Smooth muscle cell (in vitro differentiated cells): ENCODE measurements around the gene EIF4A2. TPM values are rescaled to one million over a fixed set of nuclear protein-coding genes. Genes with fewer than 3 reads are reported as not detected.
"Not testable (repeated sequence)": the region's sequence is repeated elsewhere in the genome, so short reads cannot be mapped to it uniquely, and the experiment has no call there.

Experiments
- DNase-seq: peaks from one replicate; lab custom pipeline; 2025; ENCODE audit not compliant: unreplicated experiment; lab: John Stamatoyannopoulos, UW
- H2AFZ ChIP-seq: fragments of 200-600 bp; sonication (generic); 2 replicates; pipeline ENCODE4 v1.6.0; 2016; ENCODE audit warnings: antibody characterized with exemption, low read depth, mild to moderate bottlenecking
- H3F3A ChIP-seq: fragments of 200-600 bp; sonication (generic); 2 replicates; pipeline ENCODE4 v1.6.0; 2017; ENCODE audit warnings: antibody characterized with exemption, low read depth
- H3K27ac ChIP-seq: fragments of 200-600 bp; sonication (generic); 2 replicates; pipeline ENCODE4 v1.5.1; 2016; ENCODE audit warnings: low read depth, mild to moderate bottlenecking
- H3K27me3 ChIP-seq: fragments of 200-600 bp; sonication (generic); 2 replicates; pipeline ENCODE4 v1.6.1; 2016; ENCODE audit warnings: low read depth, mild to moderate bottlenecking
- H3K36me3 ChIP-seq: fragments of 200-600 bp; sonication (generic); 2 replicates; pipeline ENCODE4 v1.5.1; 2016; ENCODE audit warnings: low read depth
- H3K4me1 ChIP-seq: fragments of 200-600 bp; sonication (generic); 2 replicates; pipeline ENCODE4 v1.5.1; 2016; ENCODE audit warnings: low read depth
- H3K4me2 ChIP-seq: fragments of 200-600 bp; sonication (generic); 2 replicates; pipeline ENCODE4 v1.6.0; 2016; ENCODE audit warnings: mild to moderate bottlenecking
- H3K4me3 ChIP-seq: fragments of 200-600 bp; sonication (generic); 2 replicates; pipeline ENCODE4 v1.5.1; 2016; ENCODE audit warnings: mild to moderate bottlenecking
- H3K79me2 ChIP-seq: fragments of 200-600 bp; sonication (generic); 2 replicates; pipeline ENCODE4 v1.6.0; 2016; ENCODE audit warnings: low read depth, mild to moderate bottlenecking
- H3K9ac ChIP-seq: fragments of 200-600 bp; sonication (generic); 2 replicates; pipeline ENCODE4 v1.6.0; 2016; ENCODE audit warnings: low read depth
- H3K9me3 ChIP-seq: fragments of 200-600 bp; sonication (generic); replicated peaks from 2 replicates; pipeline ENCODE4 v1.5.1; 2016; ENCODE audit warnings: low read depth
- H4K20me1 ChIP-seq: fragments of 200-600 bp; sonication (generic); 2 replicates; pipeline ENCODE4 v1.6.0; 2016; ENCODE audit warnings: low read depth
- WGBS: methylation state at CpG from one replicate; pipeline ENCODE4 v1.1.7; 2016; ENCODE audit warnings: low lambda C conversion rate; 5-methylcytosine and 5-hydroxymethylcytosine counted together
- polyA plus RNA-seq: library from polyadenylated mRNA; unstranded; fragments of >200 nt; fragmentation: Nextera tagmentation; extraction: Ambion mirVana; gene quantifications from 2 replicates; pipeline ENCODE4 v1.2.1, GENCODE V29; 2016
- total RNA-seq: library from RNA; depleted of rRNA; stranded (reverse); fragments of >200 nt; gene quantifications from 2 replicates; pipeline ENCODE4 v1.2.3, GENCODE V29; 2014
- TF ChIP-seq, protein P1 (sequence below): fragments of 200-600 bp; sonication (generic); IDR thresholded peaks from 2 replicates; pipeline ENCODE4 v1.5.1; 2017; ENCODE audit warnings: borderline replicate concordance, mild to moderate bottlenecking, antibody characterized with exemption; ENCODE audit not compliant: insufficient read depth, poor library complexity, severe bottlenecking

EIF4A2 gene
- total and polyA plus RNA-seq, 2 experiments from 2014 or later, result 94.8 to 438 TPM

DNA sequence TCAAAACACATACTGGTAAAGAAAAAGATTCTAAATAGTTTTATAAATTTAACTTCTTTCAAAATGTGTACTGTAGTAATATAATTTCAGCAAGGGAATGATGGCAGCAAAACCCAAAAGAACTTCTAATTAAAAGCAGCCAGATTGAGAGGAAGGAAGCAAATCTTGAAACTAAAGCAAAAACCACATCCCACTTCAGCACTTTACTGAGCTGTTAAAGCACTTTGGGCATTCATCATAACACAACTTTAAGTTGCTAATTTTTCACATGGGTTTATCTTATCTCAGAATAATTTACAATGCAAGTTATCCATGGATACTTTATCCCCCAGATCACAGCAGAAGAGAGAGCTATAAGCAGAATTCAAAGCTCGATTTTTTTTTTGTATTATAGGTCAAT is 16.9 kb downstream of the EIF4A2 start:
- H3K4me3 ChIP-seq, result no peak overlapping the region
- WGBS, result 90% methylated on average over 1 of the region's 1 CpG
- H3K9me3 ChIP-seq, result no peaks in the 10 kb centered on the region
- peaks cover 14% of the 10 kb centered on the region for H3K79me2 ChIP-seq
- no peak overlapping the region for H3K4me2 ChIP-seq
- H2AFZ ChIP-seq, result no peak overlapping the region
- DNase-seq, result no peak
- TF ChIP-seq, protein P1, sequence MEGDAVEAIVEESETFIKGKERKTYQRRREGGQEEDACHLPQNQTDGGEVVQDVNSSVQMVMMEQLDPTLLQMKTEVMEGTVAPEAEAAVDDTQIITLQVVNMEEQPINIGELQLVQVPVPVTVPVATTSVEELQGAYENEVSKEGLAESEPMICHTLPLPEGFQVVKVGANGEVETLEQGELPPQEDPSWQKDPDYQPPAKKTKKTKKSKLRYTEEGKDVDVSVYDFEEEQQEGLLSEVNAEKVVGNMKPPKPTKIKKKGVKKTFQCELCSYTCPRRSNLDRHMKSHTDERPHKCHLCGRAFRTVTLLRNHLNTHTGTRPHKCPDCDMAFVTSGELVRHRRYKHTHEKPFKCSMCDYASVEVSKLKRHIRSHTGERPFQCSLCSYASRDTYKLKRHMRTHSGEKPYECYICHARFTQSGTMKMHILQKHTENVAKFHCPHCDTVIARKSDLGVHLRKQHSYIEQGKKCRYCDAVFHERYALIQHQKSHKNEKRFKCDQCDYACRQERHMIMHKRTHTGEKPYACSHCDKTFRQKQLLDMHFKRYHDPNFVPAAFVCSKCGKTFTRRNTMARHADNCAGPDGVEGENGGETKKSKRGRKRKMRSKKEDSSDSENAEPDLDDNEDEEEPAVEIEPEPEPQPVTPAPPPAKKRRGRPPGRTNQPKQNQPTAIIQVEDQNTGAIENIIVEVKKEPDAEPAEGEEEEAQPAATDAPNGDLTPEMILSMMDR, result no peak
- H3F3A ChIP-seq, result no peaks in the 10 kb centered on the region
- no peaks in the 10 kb centered on the region for H4K20me1 ChIP-seq
- no peaks in the 10 kb centered on the region for H3K27me3 ChIP-seq
- H3K4me1 ChIP-seq, result peaks cover 6% of the 10 kb centered on the region
- H3K9ac ChIP-seq, result no peak overlapping the region
- H3K36me3 ChIP-seq, result peaks cover 22% of the 10 kb centered on the region
- no peak overlapping the region for H3K27ac ChIP-seq

DNA sequence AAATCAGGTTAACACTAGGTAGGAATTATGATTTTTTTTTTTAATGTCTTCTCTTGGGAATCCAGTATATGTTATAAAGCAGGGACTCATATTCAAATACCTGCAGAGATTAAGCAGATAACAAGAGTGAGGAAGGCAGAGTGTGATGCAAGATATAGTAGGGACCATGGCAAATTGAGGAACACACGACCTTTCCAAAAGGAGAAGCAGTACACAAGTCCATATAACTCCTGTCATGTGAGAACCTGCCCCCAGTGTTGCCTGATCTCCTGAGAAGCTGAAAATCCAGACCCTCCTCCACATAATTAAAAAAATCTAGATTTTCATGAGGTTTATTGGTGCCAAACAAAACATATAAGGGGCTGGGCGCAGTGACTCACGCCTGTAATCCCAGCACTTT is 19.3 kb downstream of the EIF4A2 start:
- Histone ChIP-seq H3K79me2 (peaks cover 21% of the 10 kb centered on the region), H4K20me1 (no peaks in the 10 kb centered on the region), H2AFZ (no peak overlapping the region), H3K27ac (no peak overlapping the region), H3K36me3 (peaks cover 15% of the 10 kb centered on the region), H3K27me3 (no peaks in the 10 kb centered on the region), H3K9me3 (no peaks in the 10 kb centered on the region), H3K4me3 (no peak overlapping the region), H3K9ac (no peak overlapping the region), H3K4me1 (peaks cover 21% of the 10 kb centered on the region), H3F3A (no peaks in the 10 kb centered on the region), H3K4me2 (no peak overlapping the region)
- TF ChIP-seq, protein P1, result no peak
- WGBS, result 96% methylated on average over 3 of the region's 3 CpGs
- DNase-seq, result no peak

DNA sequence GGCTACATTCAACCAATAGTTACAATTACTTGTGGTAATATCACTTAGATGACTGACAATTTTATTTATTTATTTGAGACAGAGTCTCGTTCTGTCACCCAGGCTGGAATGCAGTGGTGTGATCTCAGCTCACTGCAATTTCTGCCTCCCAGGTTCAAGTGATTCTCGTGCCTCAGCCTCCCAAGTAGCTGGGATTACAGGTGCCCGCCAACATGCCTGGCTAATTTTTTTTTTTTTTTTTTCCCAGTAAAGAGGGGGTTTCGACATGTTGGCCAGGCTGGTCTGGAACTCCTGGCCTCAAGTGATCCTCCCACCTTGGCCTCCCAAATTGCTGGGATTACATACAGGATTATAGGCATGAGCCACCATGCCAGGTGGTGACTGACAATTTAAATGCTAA is 20.1 kb downstream of the EIF4A2 start:
- not testable (repeated sequence) for H3F3A ChIP-seq, H4K20me1 ChIP-seq, H2AFZ ChIP-seq, H3K9me3 ChIP-seq, H3K27me3 ChIP-seq, H3K4me2 ChIP-seq, DNase-seq, H3K9ac ChIP-seq, H3K4me3 ChIP-seq, H3K27ac ChIP-seq
- Histone ChIP-seq H3K4me1 (peaks cover 21% of the 10 kb centered on the region), H3K79me2 (peaks cover 21% of the 10 kb centered on the region), H3K36me3 (peaks cover 15% of the 10 kb centered on the region)
- WGBS, result 94% methylated on average over 4 of the region's 4 CpGs

DNA sequence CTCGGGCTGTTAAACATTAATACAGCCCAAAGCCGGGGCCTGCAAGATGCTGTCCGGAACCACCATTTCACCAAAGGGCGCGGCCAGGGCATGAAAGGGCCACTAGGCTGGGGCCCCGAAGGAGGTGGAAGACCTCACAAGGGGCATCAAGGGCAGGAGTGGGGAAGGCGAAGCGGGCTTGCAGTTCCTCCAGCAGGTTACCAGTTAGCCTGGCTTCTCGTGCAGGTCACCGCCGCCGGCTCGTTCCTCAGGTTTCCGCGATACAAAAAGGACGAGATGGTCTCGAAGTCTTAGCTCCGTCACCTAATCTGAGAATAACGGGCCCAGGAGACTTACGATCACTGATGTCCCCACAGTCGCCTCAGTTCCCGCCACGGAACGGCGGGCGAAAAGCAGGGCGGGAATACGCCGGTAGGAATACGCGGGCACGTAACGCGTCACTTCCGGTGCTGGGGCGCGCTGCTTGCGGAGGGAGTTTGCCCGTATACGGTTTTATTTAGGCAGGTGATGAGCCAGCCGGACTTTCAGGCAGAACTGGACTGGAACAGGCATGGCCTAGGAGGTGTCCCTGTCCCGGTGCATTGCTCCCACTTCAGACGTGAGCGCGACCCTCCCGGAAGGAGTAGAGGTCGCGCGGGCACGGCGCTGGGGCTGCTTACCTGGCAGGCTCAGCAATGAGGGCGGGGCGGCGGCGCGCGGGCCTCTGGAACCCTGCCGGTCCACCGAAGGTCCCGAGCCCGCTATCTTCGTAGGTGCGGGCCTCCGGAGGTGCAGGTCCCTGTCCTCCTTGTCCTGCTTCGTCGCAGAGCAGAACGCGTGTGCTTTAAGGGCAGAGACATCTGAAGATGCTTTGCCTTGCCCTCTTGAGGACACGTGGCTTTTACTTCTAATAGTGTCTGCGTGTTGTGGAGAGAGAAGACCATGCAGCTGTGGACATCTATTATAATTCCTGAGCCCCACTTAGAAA is 23.0 kb downstream of the EIF4A2 start, which contains the start of gene RFC4:
Gene RFC4 (minus strand): TSS at position 394 of the 967 bp plus-strand sequence. CDS start 1,769 bp downstream, outside the sequence.
- DNase-seq, result peak; percentile 20
- no peaks in the 10 kb centered on the region for H3F3A ChIP-seq
- H3K4me3 ChIP-seq, result peak within 1 kb of the TSS; percentile 72
- H3K27me3 ChIP-seq, result no peaks in the 10 kb centered on the region
- H4K20me1 ChIP-seq, result no peaks in the 10 kb centered on the region
- peak within 1 kb of the TSS; percentile 37 for H3K27ac ChIP-seq
- H3K79me2 ChIP-seq, result peaks cover 16% of the 10 kb centered on the region
- peak within 1 kb of the TSS; percentile 94 for H3K4me2 ChIP-seq
- H3K9ac ChIP-seq, result peak within 1 kb of the TSS; percentile 51
- TF ChIP-seq, protein P1, result no peak
- H3K36me3 ChIP-seq, result peaks cover 10% of the 10 kb centered on the region
- no peaks in the 10 kb centered on the region for H3K9me3 ChIP-seq
- peak within 1 kb of the TSS; percentile 96 for H2AFZ ChIP-seq
- H3K4me1 ChIP-seq, result peaks cover 21% of the 10 kb centered on the region
- WGBS, result 2% methylated on average over 67 of the region's 70 CpGs
